Measurements from ENCODE around the gene SLC17A7. TPM values are rescaled to one million over a fixed set of nuclear protein-coding genes. Genes with fewer than 3 reads are reported as not detected.

SLC17A7 gene
- total and polyA plus RNA-seq, 9 of the 15 experiments (the other 6 are each of a cell fraction or from before 2014, with no cell fraction given), result 1.1 to 15.7 (median 2.4) TPM

GRCh38 chr19:49436381-49437017, 4.8 kb downstream of the SLC17A7 start (continued):
- TF ChIP-seq ZNF347 (CRISPR knock-in tag; IDR thresholded peaks at IDR 0.05; ENCODE audit: low read depth) (no peak), CC2D1A (IDR thresholded peaks at IDR 0.05) (no peak), RBM34 (IDR thresholded peaks at IDR 0.05; ENCODE audit: borderline replicate concordance, insufficient read depth, low read length) (no peak), PHF21A (IDR thresholded peaks at IDR 0.05; ENCODE audit: borderline replicate concordance, low read depth) (no peak), RNF2 (IDR thresholded peaks at IDR 0.05) (no peak), HOXB6 (CRISPR knock-in tag; IDR thresholded peaks at IDR 0.05; ENCODE audit: borderline replicate concordance) (no peak), ARID3B (CRISPR knock-in tag; IDR thresholded peaks at IDR 0.05; ENCODE audit: borderline replicate concordance) (no peak), ZBTB33 (CRISPR knock-in tag; IDR thresholded peaks at IDR 0.05) (peak; percentile 56; the same call in 1 of the 2 replicates), CREB1 (IDR thresholded peaks at IDR 0.05) (peak; percentile 91), CREB1 (CRISPR knock-in tag; IDR thresholded peaks at IDR 0.05) (peak; percentile 92), RBBP5 (IDR thresholded peaks at IDR 0.05; ENCODE audit: borderline replicate concordance, insufficient read depth, low read length, poor library complexity, severe bottlenecking) (peak; percentile 24), ZNF224 (CRISPR knock-in tag; IDR thresholded peaks at IDR 0.05) (no peak), ZNF830 (CRISPR knock-in tag; IDR thresholded peaks at IDR 0.05) (no peak), BRF2 (IDR thresholded peaks at IDR 0.05; ENCODE audit: borderline replicate concordance, insufficient read depth, insufficient read length) (no peak), CBX3 (IDR thresholded peaks at IDR 0.05; ENCODE audit: borderline replicate concordance in 1 of 2, low read length in 2 of 2) (no peak), ZNF696 (CRISPR knock-in tag; conservative IDR thresholded peaks at IDR 0.05) (no peak), ZNF41 (CRISPR knock-in tag; conservative IDR thresholded peaks at IDR 0.05) (no peak), ZNF197 (CRISPR knock-in tag; IDR thresholded peaks at IDR 0.05; ENCODE audit: low read depth) (no peak), SMARCA5 (IDR thresholded peaks at IDR 0.05) (no peak), ZNF232 (CRISPR knock-in tag; IDR thresholded peaks at IDR 0.05) (no peak)
